ENCODE measurements around the gene CDH23.

GRCh38 chr10:71372882-71373495 is 23.7 kb upstream of the CDH23 start:
- no peak for TF ChIP-seq CTCF (IDR thresholded peaks at IDR 0.05)
- no peak for TF ChIP-seq POLR2A (IDR thresholded peaks at IDR 0.05)
